ENCODE measurements around the gene HPSE2.

The HPSE2 gene

DNA sequence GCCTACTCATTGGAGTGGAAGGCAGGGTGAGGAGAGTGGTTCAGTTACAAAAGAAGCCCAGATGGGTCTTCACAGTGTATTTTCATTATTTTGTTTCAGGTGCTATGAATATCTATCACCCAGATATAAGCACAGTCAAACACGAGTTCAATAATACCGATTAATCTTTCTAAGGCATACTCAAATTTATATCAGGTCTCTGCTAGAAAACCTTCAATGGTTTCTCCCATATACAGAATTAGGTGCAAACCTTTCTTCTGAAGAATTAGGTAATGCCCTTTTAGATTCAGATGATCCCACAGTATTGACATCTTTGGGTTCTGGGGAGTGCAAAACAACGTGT is 774.2 kb downstream of the HPSE2 start:
- DNase-seq (ENCODE audit: low read depth) = no peak

DNA sequence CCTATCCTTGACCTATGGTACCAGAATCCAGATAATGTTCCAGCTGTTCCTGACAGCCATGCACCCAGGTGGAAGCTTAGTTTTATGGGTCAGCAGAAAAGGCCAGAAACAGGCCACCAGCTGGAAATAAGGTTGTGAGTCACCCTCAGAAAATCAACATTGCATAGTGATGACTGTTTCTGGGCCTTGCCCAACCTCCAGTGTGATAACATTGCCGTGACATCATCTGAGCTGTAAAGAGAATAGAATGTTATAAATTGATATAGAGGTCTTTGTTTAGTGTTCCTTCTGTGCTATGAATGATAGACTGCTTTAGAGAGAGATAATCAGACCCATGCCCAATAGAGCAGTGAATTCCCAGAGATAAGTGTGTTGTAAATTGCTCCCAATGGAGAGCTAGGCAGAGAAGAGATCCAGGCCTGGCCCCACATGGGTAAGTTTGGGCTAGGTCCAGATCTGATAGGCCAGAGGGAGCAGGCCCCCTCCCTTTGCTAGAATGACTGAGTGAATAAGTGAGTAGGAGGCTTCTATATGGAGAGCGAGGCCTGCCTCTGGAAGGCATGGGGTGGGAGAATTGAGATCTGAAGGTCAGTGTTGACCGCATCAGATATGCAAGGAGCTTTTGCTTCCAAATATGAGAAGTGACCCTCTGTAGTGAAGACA is 774.7 kb downstream of the HPSE2 start:
- DNase-seq (ENCODE audit: low read depth) = peak; percentile 75

DNA sequence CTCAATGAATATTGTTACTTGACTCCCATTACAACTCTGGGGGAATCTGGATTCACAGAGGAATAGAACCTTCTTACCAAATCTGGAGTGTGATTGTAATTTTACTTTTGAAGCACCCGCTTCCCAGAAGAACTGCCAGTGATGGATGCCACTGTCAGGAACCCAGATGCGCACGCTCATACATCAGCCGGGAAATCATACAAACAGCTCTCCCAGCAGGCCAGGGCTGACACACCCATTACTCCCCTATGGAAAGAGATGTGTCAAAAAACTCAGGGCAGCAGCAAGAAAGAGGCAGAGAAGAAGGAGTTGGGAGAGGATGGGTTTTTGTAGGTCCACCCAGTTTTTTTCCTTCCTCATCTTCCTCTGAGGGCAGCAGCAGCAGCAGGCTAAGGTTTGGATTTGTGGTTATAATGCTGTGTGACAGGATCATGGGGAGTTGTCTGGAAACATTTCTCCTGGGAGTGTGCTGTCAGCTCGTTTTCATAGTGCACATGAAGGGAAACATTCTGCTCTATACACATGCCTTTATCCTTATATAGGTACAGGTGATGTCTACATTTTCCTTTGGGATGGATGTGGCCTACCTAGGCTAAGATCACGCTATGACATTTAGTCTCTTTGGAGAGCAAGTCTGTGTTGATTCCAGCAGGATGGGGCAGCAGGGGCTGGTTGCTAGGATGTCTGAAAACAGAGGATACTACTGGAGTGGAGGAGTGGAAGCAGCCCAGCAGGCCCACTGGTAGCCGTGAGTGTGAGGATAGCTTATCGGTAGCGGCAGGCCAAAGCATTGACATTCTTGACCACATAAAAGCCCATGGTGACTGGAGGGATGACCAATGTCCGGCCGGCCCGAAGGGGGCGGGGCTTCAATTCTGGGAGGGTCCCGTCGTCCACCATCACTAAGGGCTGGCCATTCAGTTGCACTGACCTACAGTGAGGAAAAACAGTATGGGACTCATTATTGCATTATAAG is 776.6 kb downstream of the HPSE2 start:
- DNase-seq (ENCODE audit: low read depth) = no peak

DNA sequence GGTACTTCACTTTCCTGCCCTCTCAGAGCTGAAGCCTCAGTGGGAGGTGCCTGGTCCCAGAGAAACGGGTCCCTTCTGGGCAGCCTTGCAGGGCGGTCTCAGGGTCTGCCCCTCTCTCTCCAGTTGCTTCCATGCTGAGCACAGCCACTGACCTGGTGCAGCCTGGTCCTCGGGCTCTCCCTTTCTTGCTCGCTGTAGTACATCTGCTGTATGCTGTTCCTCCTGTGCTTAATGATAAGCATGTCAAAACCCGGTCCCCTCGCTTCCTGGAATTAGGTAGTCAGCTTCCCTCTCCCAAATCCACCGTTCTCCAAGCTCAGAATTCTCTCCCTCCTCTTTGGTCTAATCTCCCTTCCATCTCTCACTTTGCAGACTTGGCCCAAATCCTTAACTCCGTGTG is 777.9 kb downstream of the HPSE2 start:
- DNase-seq (ENCODE audit: low read depth) = no peak

DNA sequence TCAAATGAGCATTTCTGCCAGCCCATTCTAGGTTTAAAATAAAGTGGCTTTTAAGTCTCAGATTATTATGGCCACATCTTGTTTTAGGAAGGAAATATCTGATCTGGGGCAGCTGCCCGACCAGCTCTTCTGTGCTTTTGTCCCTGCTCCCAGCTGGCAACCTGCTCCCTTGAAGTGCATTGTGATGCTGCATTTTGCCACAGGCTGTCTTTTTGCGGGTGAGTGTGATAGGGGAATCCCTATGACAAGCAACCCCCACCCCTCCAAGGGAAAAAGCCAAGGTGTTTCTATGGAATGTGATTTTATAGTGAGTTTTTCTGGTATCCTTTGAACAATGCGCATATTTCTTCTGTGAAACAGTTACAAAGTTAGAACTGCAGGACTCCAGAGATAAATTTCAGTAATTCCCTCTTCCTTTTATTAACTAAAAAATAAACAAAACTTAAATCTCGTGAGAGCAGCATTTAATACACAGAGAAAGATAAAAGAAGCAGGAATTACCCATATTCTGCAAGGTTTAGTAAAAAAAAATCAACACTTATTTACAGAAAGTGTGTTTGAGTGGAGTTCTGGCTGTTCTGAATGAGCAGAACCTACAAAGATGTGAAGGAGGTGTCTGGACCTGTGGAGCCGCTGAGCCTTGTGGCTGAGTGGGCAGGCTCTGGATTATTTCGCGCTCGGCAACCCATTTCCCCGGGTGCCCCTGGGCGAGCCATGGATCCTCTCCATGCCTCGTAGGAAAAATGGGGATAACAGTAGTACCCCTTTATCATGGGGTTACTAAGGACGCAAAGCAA is 778.8 kb downstream of the HPSE2 start:
- DNase-seq (ENCODE audit: low read depth) = no peak

DNA sequence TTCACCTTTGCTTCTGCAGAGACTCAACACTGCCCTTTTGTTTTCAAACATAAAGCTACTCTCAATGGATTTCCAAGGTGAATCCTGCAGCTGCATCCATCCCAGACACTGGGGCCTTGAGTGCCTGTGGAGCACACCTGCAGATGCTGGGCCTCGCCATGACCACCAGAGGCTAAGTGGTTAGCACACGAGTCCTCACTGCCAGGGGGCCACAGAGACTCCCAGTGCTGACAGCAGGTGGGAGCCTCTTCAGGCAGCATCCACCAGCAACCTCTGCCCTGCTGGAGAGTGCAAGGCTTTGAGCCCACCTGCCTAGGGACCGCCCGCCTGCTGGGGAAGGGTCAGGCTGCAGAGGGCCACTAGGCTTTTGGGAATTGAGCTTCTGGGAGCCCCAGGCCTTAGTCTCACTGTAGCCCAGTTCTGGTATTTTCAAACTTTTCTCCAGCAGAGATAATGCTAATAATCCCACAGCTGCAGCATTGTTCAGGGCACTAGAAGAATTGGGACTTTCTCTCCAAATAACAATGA is 779.5 kb downstream of the HPSE2 start:
- no peak for DNase-seq (ENCODE audit: low read depth)

DNA sequence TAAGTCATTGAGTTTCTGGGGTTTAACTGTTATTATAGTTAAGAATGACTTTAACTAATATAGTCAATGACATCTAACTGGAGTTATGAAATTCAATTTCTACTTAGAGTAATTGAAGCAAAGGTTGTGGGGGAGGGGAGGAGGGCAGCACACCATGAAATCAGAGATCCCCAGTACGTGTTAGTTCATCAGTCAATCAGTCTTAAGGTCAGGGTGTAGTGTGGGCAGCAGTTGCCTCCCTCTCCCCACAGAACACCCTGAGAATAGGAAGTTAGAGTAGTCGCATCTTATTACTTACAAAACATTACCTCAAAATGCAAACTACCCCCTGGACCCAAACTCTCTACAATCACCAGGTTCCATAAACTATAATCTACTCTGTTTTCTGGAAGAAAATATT is 781.9 kb downstream of the HPSE2 start:
- no peak for DNase-seq (ENCODE audit: low read depth)

DNA sequence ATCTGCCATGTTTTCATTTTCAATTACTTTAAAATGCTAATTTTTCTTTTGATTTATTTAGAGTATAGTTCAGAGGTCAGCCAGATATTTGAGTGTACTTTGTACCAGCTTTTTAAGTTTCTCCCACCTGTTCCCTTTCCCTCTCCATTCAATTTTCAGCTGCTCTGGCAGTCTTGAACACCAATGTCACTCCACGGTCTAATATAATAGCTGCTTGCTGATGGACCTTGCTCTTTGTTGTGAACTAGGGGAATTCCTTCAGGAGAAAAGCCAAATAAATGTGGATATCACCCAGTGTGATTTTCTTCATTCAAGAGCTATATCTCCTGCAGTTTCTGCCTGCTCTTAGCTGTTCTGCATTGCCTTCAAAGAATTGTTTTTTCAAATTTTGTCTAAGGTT is 785.0 kb downstream of the HPSE2 start:
- DNase-seq (ENCODE audit: low read depth) = no peak

DNA sequence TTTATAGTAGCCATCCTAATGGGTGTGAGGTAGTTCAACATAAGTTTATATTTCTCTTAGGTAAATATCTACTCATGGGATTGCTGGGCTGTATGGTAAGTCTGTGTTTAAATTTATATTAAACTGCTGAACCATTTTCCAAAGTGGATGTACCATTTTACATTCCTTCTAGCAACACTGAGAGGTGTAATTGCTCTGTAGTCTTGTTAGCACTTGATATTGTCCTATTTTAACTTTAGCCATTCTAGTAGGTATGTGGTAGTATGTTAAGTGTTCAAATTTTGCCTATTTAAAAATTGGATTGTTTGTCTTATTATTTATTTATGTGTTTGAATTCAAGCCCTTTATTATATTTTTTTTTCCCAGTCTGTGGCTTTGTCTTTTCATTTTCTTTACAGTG is 786.4 kb downstream of the HPSE2 start:
- no peak for DNase-seq (ENCODE audit: low read depth)

DNA sequence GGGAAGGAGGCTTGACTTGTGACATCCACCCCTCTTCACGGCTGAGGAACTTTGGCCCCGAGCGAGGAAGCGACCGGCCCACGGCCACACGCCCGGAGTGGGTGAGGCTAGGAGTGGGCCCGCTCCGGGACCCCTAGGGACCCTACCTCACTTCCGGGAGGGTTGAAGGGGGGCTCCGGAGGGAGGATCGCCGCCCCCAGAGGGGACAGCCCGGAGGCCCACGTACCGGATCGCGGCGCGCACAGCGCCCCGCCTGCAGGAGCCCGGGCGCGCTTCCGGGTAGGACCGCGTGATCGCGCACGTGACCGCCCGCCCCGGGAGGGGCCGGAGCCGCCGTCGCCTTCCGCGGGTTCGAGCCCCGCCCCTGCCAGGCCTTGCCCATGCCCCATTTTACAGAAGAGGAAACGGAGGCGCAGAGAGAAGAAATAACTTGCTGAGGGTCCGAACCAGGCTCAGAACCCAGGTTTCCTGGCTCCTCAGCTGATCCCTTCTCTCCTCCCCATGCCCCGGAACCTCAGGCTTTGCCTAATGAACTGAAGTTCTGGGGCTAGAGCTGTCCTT is 788.9 kb downstream of the HPSE2 start, which contains the start of gene HPS1:
Gene HPS1, minus strand, starts transcription at position 275 of the 561 bp plus-strand sequence. CDS start 3,695 bp downstream, outside the sequence.
- peak; percentile 54 for DNase-seq (ENCODE audit: low read depth)

DNA sequence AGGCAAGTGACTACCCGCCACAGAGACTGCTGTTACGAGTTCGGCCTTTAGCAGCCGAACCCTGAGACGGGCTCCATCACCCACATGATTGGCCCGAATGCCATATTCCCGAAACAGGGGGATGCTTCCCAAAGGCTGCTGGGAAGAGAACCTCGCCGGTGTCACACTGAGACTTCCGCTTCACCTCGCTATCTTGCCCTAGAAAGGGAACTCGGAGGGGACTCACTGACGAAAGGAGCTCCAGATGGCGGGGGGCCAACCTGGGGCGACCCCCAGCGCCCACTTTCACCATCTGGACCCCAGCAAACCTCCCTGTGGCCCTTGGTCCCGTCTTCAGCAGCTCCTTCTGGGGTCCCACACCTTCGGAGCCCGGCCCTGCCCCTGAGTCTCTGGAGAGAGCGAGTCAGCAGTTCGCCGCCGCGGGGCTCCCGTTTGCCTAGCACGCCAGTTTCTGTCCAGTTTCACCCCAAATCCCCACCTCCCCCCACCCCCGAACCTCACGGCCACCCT is 789.4 kb downstream of the HPSE2 start:
- peak; percentile 13 for DNase-seq (ENCODE audit: low read depth)

DNA sequence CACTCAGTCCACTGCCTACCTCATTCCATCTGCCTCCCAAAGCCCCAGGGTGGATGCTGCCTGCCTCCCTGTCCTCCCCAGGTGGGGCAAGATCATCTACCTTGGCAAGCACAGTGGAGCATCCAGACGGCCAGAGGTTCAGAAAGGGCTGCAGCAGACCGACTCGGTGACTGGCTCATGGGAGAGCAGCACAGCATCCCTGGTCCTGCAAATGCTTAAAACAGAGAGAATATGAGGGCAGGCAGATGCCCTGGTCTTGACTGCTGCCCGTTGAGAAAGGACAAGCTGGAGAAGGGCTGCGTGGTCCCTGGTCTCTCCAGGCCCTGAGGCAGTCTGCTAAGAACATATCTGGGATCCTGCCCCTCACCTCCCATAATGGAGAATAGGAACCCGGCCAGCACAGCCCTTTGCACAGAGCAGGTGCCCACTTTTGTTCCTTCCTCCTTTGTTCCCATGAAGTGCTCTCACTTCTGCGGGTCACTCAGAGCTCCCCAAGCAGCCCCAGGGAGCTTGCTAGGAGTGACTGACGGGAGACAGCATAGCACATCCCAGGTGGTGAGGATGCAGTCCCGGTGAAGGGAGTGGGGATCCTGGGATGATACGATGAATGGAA is 790.3 kb downstream of the HPSE2 start:
- DNase-seq (ENCODE audit: low read depth) = no peak

DNA sequence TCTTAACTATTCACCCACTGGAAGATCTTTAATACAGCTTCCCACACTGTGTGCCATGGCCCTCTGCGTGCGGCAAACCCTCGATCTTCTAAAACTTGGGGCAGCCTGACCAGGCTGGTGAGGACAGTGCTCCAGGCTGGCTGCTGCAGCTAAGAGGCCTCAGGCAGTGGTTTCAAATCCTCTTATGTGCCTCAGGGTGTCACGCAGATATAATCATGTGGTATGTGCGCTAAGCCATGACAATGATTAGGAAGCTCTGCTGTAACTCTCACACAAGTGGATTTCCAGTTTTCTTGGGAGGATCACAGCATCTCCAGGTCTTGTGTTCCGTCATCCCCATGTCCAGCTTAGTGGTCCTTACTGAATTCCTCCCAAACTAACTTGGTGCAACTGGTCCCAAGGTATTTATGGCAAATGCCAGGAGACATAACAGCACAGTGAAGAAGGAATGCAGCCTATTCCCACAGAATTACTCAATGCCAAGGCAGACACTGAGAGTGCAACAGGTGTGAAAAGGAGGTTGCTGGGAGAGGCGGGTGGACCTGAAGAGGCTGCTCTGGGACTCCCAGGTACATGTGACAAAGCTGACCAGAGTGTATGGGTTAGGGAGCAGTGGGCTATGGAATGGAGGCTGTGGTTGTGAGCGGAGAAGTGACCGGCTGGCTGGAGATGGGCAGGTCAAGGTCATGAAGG is 791.2 kb downstream of the HPSE2 start:
- no peak for DNase-seq (ENCODE audit: low read depth)

DNA sequence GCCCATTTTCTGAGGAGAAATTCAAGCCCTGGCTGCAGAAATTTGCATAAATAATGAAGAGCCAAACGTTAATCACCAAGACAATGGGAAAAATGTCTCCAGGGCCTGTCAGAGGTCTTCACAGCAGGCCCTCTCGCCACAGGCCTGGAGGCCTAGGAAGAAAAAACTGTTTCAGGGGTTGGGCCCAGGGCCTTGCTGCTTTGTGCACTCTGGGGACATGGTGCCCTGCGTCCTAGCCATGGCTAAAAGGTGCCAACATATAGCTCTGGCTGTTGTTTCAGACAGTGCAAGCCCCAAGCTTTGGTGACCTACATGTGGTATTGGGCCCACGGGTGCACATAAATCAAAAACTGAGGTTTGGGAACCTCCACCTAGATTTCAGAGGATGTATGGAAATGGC is 796.9 kb downstream of the HPSE2 start:
- no peak for DNase-seq (ENCODE audit: low read depth)

DNA sequence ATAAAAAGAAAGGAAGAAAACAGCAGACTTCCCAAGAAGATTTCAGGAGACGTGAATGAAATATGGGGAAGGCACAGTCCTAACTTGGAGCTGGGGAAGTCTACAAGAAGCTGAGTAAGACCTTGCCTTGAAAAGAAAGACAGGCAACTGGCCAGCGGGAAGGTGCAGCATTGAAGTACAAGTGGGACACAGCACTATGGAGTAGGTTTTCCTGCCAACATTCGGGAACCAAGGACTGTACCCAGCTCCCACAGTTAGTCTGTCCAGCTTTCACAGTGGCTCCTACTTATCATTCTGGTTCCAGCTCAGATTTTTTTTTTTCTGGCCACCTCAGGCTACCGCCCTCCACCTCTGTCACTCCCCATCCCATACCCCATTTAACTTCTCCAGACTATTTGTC is 798.9 kb downstream of the HPSE2 start:
- DNase-seq (ENCODE audit: low read depth) = no peak

DNA sequence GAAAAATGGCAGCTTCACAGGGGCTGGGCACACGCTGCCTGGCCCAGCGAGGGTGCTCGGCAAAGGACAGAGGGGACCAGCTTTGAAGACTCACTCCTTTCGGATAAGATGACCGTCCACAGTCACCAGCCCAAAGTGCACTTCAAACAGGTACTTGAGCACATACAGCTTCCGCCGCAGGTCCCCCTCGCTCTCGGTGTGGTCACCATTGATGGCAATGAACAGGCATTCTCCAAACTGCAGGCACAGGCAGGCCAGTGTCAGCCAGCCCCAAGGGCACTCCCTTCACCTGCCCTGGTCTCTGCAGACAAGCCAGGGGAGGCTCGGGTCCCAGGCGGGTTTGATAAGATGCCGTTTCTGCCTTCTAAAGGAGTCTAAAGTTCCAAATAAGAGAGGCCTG is 800.5 kb downstream of the HPSE2 start:
- DNase-seq (ENCODE audit: low read depth) = no peak

DNA sequence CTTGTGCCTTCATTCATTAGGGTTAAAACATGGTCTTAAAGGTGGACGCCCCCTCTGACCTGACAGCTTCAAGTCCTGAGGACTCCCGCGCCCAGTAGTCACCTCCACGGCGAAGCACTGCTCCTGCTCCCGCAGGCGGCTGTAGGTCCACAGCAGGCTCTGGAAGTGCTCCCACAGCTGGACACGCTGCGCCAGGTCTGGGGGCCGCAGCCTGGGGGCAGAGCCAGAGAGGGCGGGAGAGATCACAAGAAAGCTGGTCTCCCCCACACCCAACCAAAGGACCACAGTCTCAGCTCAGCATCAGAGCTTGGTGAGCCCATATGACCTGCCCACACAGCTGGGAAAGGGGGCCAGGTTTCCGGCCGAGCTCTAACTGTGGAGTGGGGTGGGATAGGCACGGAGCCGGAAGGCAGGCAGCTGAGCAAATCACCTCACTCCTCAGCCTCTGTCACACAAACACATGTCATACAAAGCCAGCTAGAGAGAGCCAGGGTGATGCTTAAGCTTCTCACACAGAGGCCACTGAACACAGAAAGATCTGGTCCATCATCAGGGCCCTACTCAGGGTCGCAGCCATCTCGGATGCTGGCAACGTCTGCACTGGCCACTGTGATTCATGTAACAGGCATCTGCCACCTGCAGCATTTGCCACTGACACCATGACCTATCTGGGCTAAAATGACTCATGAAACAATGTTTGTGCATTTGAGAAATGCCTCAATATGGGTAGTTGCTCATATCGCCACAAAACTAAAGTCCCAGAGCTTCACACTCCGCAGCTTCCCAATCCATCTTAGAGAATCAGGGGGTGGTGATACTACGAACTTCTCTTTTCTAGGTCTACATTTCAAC is 801.5 kb downstream of the HPSE2 start:
- DNase-seq (ENCODE audit: low read depth) = no peak

DNA sequence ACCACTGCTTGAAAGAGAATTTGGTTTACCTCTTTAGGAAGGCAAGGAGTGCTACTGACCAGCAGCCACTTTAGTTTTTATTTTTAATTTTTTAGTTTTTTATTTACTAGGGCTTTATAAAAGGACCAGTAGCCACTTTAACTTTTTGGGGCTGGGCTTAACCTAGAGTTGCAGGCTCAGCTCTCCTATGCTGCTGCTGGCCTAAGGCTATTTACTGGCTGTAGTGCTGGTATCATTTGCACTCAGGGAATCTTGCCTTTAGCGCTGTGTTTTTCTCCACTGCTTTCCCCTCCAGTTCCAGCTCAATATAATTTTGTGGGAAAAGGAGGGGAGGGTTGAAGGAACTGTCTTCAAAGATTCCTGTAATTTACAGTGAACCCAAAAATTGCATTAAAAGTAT is 802.3 kb downstream of the HPSE2 start:
- no peak for DNase-seq (ENCODE audit: low read depth)

DNA sequence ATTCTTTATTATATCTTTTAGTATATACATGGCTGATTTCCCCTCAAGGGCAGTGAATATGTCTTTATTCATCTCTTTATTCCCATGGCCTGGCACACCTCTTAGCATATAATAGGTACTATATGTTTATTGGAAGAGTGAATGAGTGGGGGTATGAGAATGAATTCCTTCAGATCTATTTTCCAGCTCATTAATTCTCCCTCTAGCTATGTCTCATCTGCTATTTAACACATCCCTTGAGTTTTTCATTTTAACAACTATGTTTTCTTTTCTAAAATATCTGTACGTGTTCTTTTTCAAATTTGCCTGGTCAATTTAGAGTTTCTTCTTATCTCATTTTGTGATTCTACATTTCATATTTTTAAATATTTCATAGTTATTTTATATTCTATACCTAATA is 803.3 kb downstream of the HPSE2 start:
- DNase-seq (ENCODE audit: low read depth) = no peak

DNA sequence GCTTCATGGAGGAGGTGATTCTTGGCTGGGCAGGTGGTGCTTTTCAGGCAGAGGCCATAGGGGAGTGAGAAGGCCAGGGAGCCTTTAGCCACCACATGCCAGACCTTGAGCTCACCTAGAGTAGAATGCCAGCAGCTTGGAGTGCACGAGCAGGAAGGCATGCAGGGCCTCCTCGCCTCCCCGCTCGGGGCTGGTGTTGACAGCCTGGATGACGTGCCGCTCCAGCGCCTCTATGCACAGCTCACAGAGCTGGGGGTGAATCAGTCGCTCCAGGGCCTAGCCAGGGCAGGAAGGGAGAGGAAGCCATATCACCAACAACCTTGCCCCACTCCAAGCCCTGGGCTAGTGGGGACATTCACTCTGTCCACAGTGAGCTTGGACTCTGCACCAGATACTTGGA is 804.6 kb downstream of the HPSE2 start:
- DNase-seq (ENCODE audit: low read depth) = no peak

Measured in stromal cell of bone marrow (primary cell).